ENCODE data around the gene PROSER1. TPM values are rescaled to one million over a fixed set of nuclear protein-coding genes. Genes with fewer than 3 reads are reported as not detected.

Gene PROSER1
- total and polyA plus RNA-seq, 2 of the 4 experiments (the other 2 are of a cell fraction), result 2.0 to 13.4 TPM

GRCh38 chr13:39056018-39056417, 18.1 kb upstream of the PROSER1 start:
- no peak overlapping the region for H3K18ac ChIP-seq (ENCODE audit: low read depth, low read length)
- H3K4me2 ChIP-seq (ENCODE audit: low read depth, low read length), result no peak overlapping the region
- H2AK9ac ChIP-seq (replicated peaks; ENCODE audit: low read depth, low read length, poor library complexity), result no peak overlapping the region
- ChIA-PET POLR2A (ENCODE audit: unreplicated experiment) (no interaction called here), CTCF (interaction anchor here (1.0 kb wide), 1 partner anchor 9 kb away, joined by 3 read pairs; no protein-coding TSS in a partner anchor)
- DNase-seq (no peak), ATAC-seq (ENCODE audit: low read depth) (no peak)
- WGBS, 2 experiments (ENCODE audit: extremely low coverage in 2 of 2, insufficient read length in 1 of 2), result no CpG with 5 or more reads among the region's 1 CpG
- H3K79me1 ChIP-seq (ENCODE audit: low read depth in 1 of 2, low read length in 2 of 2), result no peaks in the 10 kb centered on the region
- no peak overlapping the region for H3K23ac ChIP-seq (ENCODE audit: low read depth, low read length)
- no peak overlapping the region for H4K5ac ChIP-seq (ENCODE audit: low read depth, low read length)
- H3K4me1 ChIP-seq (ENCODE audit: control insufficient read depth, insufficient read depth, low read length), result no peaks in the 10 kb centered on the region
- H2BK20ac ChIP-seq (ENCODE audit: low read depth, low read length), result no peak overlapping the region
- H3K4me3 ChIP-seq (ENCODE audit: insufficient read depth, low read depth, low read length), result no peak overlapping the region
- no peak overlapping the region for H3K14ac ChIP-seq (replicated peaks; ENCODE audit: low read depth, low read length)
- no peak overlapping the region for H2BK120ac ChIP-seq (ENCODE audit: low read depth, low read length)
- no peak overlapping the region for H4K91ac ChIP-seq (ENCODE audit: insufficient read depth, low read depth, low read length)
- dilution Hi-C loops (cut with HindIII; ENCODE audit: low sequenced_read_pairs, unreplicated experiment) (no loop called here), intact Hi-C loops (cut with micrococcal nuclease) (no loop called here), in situ Hi-C loops (cut with MboI; ENCODE audit: low sequenced_read_pairs) (no loop called here)
- no TSS peak for BruUV-seq (replicated peaks)
- no peak overlapping the region for H4K8ac ChIP-seq (ENCODE audit: low read depth in 2 of 2, low read length in 2 of 2)
- H3K27ac ChIP-seq (ENCODE audit: insufficient read depth, low read length), result no peak overlapping the region
- no peaks in the 10 kb centered on the region for H3K27me3 ChIP-seq (ENCODE audit: control insufficient read depth, insufficient read depth, low read length)
- TF ChIP-seq CEBPB (IDR thresholded peaks at IDR 0.05; ENCODE audit: low read depth, low read length), result no peak
- no peak for TF ChIP-seq MAZ (IDR thresholded peaks at IDR 0.05; ENCODE audit: borderline replicate concordance, low read depth, low read length)
- H3K9me1 ChIP-seq (ENCODE audit: insufficient read depth, low read length), result no peaks in the 10 kb centered on the region
- no peak overlapping the region for H2AK5ac ChIP-seq (ENCODE audit: low read depth, low read length)
- no peaks in the 10 kb centered on the region for H3K9me3 ChIP-seq (ENCODE audit: control insufficient read depth, insufficient read depth, low read length)
- no peak overlapping the region for H2AFZ ChIP-seq (replicated peaks; ENCODE audit: low read length, poor library complexity)
- no peaks in the 10 kb centered on the region for H3K36me3 ChIP-seq (ENCODE audit: control insufficient read depth, insufficient read depth, low read length)
- H2BK15ac ChIP-seq (ENCODE audit: low read depth, low read length), result no peak overlapping the region
- no peak overlapping the region for H2BK5ac ChIP-seq (ENCODE audit: low read depth, low read length, poor library complexity, severe bottlenecking)
- H3K56ac ChIP-seq (ENCODE audit: extremely low read depth, insufficient read depth, low read length), result no peak overlapping the region
- no peaks in the 10 kb centered on the region for H4K20me1 ChIP-seq (ENCODE audit: insufficient read depth, low read length)
- H3K4ac ChIP-seq (ENCODE audit: low read depth, low read length), result no peak overlapping the region
- no peak overlapping the region for H3K9ac ChIP-seq (ENCODE audit: low read depth, low read length)
